Measurements from ENCODE around the gene MARCHF4.

DNA sequence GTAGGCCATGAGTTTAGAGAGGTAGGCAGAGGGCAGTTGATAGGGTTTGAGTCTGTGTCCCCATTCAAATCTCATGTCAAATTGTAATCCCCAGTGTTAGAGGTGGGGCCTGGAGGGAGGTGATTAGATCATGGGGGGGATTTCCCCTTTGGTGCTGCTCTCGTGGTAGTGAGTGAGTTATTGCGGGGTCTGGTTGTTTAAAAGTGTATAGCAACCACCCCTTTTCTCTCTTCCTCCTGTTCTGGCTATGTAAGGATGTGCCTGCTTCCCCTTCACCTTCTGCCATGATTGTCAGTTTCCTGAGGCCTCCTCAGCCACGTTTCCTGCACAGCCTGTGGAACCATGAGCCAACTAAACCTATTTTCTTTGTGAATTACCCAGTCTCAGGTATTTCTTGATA, 25.5 kb downstream of the MARCHF4 start:
- TF ChIP-seq, protein P1, sequence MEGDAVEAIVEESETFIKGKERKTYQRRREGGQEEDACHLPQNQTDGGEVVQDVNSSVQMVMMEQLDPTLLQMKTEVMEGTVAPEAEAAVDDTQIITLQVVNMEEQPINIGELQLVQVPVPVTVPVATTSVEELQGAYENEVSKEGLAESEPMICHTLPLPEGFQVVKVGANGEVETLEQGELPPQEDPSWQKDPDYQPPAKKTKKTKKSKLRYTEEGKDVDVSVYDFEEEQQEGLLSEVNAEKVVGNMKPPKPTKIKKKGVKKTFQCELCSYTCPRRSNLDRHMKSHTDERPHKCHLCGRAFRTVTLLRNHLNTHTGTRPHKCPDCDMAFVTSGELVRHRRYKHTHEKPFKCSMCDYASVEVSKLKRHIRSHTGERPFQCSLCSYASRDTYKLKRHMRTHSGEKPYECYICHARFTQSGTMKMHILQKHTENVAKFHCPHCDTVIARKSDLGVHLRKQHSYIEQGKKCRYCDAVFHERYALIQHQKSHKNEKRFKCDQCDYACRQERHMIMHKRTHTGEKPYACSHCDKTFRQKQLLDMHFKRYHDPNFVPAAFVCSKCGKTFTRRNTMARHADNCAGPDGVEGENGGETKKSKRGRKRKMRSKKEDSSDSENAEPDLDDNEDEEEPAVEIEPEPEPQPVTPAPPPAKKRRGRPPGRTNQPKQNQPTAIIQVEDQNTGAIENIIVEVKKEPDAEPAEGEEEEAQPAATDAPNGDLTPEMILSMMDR (conservative IDR thresholded peaks at IDR 0.05 in 1 of 2, IDR thresholded peaks at IDR 0.05 in 1 of 2; ENCODE audit: low read depth in 1 of 2, low read length in 2 of 2), result no peak
- TF ChIP-seq EZH2 (IDR thresholded peaks at IDR 0.05; ENCODE audit: low read length, missing control alignments), result no peak
